Measurements from ENCODE around the gene IER3. TPM values are rescaled to one million over a fixed set of nuclear protein-coding genes. Genes with fewer than 3 reads are reported as not detected.
A peak's percentile ranks its signal among the peaks of the same experiment; 100 is the strongest.
"Not testable (repeated sequence)": the region's sequence is repeated elsewhere in the genome, so short reads cannot be mapped to it uniquely, and the experiment has no call there.

IER3 gene
- total and polyA plus RNA-seq, 2 of the 8 experiments (the other 6 are each of a cell fraction or from before 2014, with no cell fraction given) = 11.9 to 26.5 TPM

GRCh38 chr6:30765495-30765894 lies 21.1 kb upstream of the IER3 start:
- H3K56ac ChIP-seq (replicated peaks; ENCODE audit: insufficient read length, low read depth, low read length); H2BK12ac ChIP-seq (ENCODE audit: low read depth, low read length); H2AFZ ChIP-seq (ENCODE audit: low read length); H3K4ac ChIP-seq (replicated peaks; ENCODE audit: insufficient read length, low read depth, low read length); H4K91ac ChIP-seq (replicated peaks; ENCODE audit: insufficient read length, low read length); H2AK5ac ChIP-seq (ENCODE audit: low read depth, low read length); FAIRE-seq; H3K18ac ChIP-seq (ENCODE audit: extremely low read depth, low read length); H2BK20ac ChIP-seq (ENCODE audit: low read length); H3K27ac ChIP-seq (ENCODE audit: low read depth, low read length); H3K79me1 ChIP-seq (ENCODE audit: low read depth, low read length); CTCF ChIA-PET (ENCODE audit: partially characterized antibody); H3K27me3 ChIP-seq (replicated peaks in 1 of 4; ENCODE audit: control insufficient read depth in 3 of 4, extremely low read depth in 1 of 4, insufficient read depth in 3 of 4, low read length in 3 of 4); DNase-seq (ENCODE audit: low read depth in 1 of 2, low spot score in 2 of 2); H4K20me1 ChIP-seq (replicated peaks in 1 of 2; ENCODE audit: control insufficient read depth in 1 of 2, insufficient read depth in 2 of 2, low read length in 2 of 2); H4K8ac ChIP-seq (ENCODE audit: extremely low read depth, insufficient read depth, low read length); H3K9ac ChIP-seq (replicated peaks in 1 of 4; ENCODE audit: extremely low read depth in 1 of 4, low read depth in 3 of 4, low read length in 3 of 4); H3K23me2 ChIP-seq (ENCODE audit: low read depth, low read length); H3K4me2 ChIP-seq (ENCODE audit: insufficient read depth in 1 of 2, low read depth in 2 of 2, low read length in 2 of 2); H3K4me3 ChIP-seq (ENCODE audit: extremely low read depth in 1 of 4, insufficient read depth in 2 of 4, low read depth in 3 of 4, low read length in 4 of 4); H3K79me2 ChIP-seq (ENCODE audit: control insufficient read depth in 1 of 2, insufficient read depth in 2 of 2, low read length in 2 of 2); H2BK5ac ChIP-seq (ENCODE audit: low read depth, low read length); H4K5ac ChIP-seq (ENCODE audit: insufficient read length, low read depth, low read length); H3K23ac ChIP-seq (ENCODE audit: insufficient read length); H2BK120ac ChIP-seq (replicated peaks; ENCODE audit: low read depth, low read length); H2BK15ac ChIP-seq (ENCODE audit: low read length); POLR2A ChIA-PET (ENCODE audit: partially characterized antibody); H3K14ac ChIP-seq (ENCODE audit: insufficient read length); H3K36me3 ChIP-seq (ENCODE audit: control insufficient read depth in 2 of 4, insufficient read depth in 4 of 4, low read length in 3 of 4); H3K9me3 ChIP-seq (ENCODE audit: insufficient read depth in 2 of 2, low read depth in 1 of 2, low read length in 1 of 2): not testable (repeated sequence)
- WGBS, 2 experiments (ENCODE audit: extremely low coverage in 1 of 2, insufficient coverage in 1 of 2, insufficient read length in 1 of 2, insufficient replicate concordance in 2 of 2, low coverage in 1 of 2, low lambda C conversion rate in 2 of 2, missing lambda C conversion rate in 1 of 2) = 41% methylated on average over 1 of the region's 1 CpG; no CpG with 5 or more reads in 1 of the 2 experiments
- peaks cover 11 to 17% (median 13%) of the 10 kb centered on the region in 4 experiments for H3K4me1 ChIP-seq (replicated peaks in 1 of 4; ENCODE audit: control insufficient read depth in 3 of 4, insufficient read depth in 4 of 4, low read length in 3 of 4)
- TF ChIP-seq TEAD4 (IDR thresholded peaks at IDR 0.05; ENCODE audit: low read depth, low read length) = 0 out of 2 replicates have a peak, but pooled peaks have one; percentile 21
- TF ChIP-seq EP300 (IDR thresholded peaks at IDR 0.05; ENCODE audit: borderline replicate concordance in 1 of 2, low read depth in 2 of 2, low read length in 2 of 2) = 0 out of 3 replicates have a peak, but pooled peaks of 1 of the 2 experiments have one; percentile 15
